ENCODE data around the gene VHLL. TPM values are rescaled to one million over a fixed set of nuclear protein-coding genes. Genes with fewer than 3 reads are reported as not detected.
"Not testable (repeated sequence)": the region's sequence is repeated elsewhere in the genome, so short reads cannot be mapped to it uniquely, and the experiment has no call there.

Gene VHLL
- total RNA-seq (under 1 TPM in 1 of 2 experiments, not detected in 1; 0.35 TPM), polyA plus RNA-seq (not detected)

DNA sequence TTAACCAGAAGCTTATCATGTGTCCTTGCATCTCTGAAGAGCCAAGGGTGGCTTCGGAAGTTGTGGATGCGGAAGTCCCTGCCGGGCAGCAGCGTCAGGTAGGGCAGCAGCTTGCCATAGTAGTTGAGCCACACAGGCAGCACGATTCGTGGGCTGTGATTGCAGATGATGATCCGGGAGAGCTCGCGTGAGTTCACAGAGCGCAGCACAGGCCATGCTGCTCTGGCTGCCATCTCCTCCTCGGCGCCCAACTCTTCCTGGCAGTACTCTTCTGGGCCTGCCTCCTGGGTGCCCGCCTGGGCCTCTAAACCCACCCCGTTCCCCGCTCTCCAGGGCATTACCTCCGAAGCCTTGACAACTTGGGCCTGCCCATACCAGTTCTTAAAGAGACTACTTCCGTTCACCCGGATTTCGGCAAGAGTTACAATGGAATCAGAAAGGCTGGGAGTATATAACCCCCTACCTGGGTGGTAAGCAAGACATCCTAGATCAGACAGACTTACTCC lies at the start of gene VHLL:
VHLL (minus strand) TSS at position 456 of the 506 bp plus-strand sequence; CDS start at position 338, 118 bp downstream.
- Mint-ChIP-seq H3K27ac (peak within 1 kb of the TSS in 1 of 8 donors; percentile 85), H3K9me3 (no peaks in the 10 kb centered on the region), H3K4me1 (peaks cover 13 to 20% (median 19%) of the 10 kb centered on the region in 3 donors), H3K27me3 (no peaks in the 10 kb centered on the region), H3K36me3 (peaks cover 0 to 4% (median 0%) of the 10 kb centered on the region in 3 donors), H3K4me3 (peak within 1 kb of the TSS in 1 of 7 donors; percentile 48)
- ChIA-PET POLR2A (no interaction called here), CTCF (no interaction called here)
- no peak within 1 kb of the TSS for H3K4me3 ChIP-seq (ENCODE audit: low read length)
- H3K4me1 ChIP-seq (ENCODE audit: insufficient read depth, low read length), result peaks cover 12% of the 10 kb centered on the region
- no peak within 1 kb of the TSS for H3K27ac ChIP-seq (ENCODE audit: low read depth, low read length)
- H3K36me3 ChIP-seq (ENCODE audit: insufficient read depth, low read length), result no peaks in the 10 kb centered on the region
- H3K27me3 ChIP-seq (ENCODE audit: insufficient read depth, low read length, poor library complexity, severe bottlenecking), result no peaks in the 10 kb centered on the region
- DNase-seq, result no peak
- H3K9me3 ChIP-seq (ENCODE audit: low read length), result no peaks in the 10 kb centered on the region

GRCh38 chr1:156347331-156347730 lies 48.2 kb upstream of the VHLL start:
- DNase-seq, result no peak
- Histone ChIP-seq H3K4me1 (ENCODE audit: insufficient read depth, low read length) (no peaks in the 10 kb centered on the region), H3K4me3 (ENCODE audit: low read length) (no peak overlapping the region), H3K9me3 (ENCODE audit: low read length) (no peaks in the 10 kb centered on the region), H3K36me3 (ENCODE audit: insufficient read depth, low read length) (no peaks in the 10 kb centered on the region), H3K27ac (ENCODE audit: low read depth, low read length) (no peak overlapping the region), H3K27me3 (ENCODE audit: insufficient read depth, low read length, poor library complexity, severe bottlenecking) (no peaks in the 10 kb centered on the region)
- peaks cover 1 to 32% of the 10 kb centered on the region in 2 donors for H3K27me3 Mint-ChIP-seq
- CTCF ChIA-PET, result interaction anchor here (1.6 kb wide), 1 partner anchor 38 kb away, joined by 3 read pairs; no protein-coding TSS in a partner anchor
- H3K9me3 Mint-ChIP-seq, result no peaks in the 10 kb centered on the region
- no peaks in the 10 kb centered on the region for H3K36me3 Mint-ChIP-seq
- H3K4me3 Mint-ChIP-seq, result no peak overlapping the region
- H3K27ac Mint-ChIP-seq, result no peak overlapping the region
- no peaks in the 10 kb centered on the region for H3K4me1 Mint-ChIP-seq
- POLR2A ChIA-PET, result no interaction called here

DNA sequence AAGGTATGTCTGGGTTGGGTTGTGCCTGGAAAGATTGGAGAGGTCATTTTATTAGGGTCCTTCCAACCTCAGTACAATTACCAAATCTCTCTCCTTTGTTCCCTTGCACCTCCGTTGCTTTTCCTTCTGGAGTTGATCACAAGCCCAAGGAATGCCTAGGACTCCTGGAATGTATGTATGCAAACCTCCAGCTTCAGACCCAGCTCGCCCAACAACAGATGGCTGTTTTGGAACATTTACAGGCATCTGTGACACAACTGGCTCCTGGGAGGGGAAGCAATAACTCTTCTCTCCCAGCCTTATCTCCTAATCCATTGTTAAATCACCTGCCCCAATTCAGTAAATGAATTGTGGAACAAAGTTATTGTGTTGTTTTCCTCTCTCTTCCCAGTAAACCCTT lies 47.5 kb upstream of the VHLL start:
- H3K4me1 ChIP-seq (ENCODE audit: insufficient read depth, low read length), result no peaks in the 10 kb centered on the region
- H3K27me3 ChIP-seq (ENCODE audit: insufficient read depth, low read length, poor library complexity, severe bottlenecking), result no peaks in the 10 kb centered on the region
- H3K9me3 ChIP-seq (ENCODE audit: low read length), result no peaks in the 10 kb centered on the region
- no peak overlapping the region for H3K27ac ChIP-seq (ENCODE audit: low read depth, low read length)
- CTCF ChIA-PET, result no interaction called here
- POLR2A ChIA-PET, result no interaction called here
- H3K27ac Mint-ChIP-seq, result no peak overlapping the region
- H3K27me3 Mint-ChIP-seq, result peaks cover 1 to 29% of the 10 kb centered on the region in 2 donors
- H3K36me3 ChIP-seq (ENCODE audit: insufficient read depth, low read length), result no peaks in the 10 kb centered on the region
- H3K4me3 ChIP-seq (ENCODE audit: low read length), result no peak overlapping the region
- no peak for DNase-seq
- no peaks in the 10 kb centered on the region for H3K4me1 Mint-ChIP-seq
- no peaks in the 10 kb centered on the region for H3K9me3 Mint-ChIP-seq
- no peak overlapping the region for H3K4me3 Mint-ChIP-seq
- H3K36me3 Mint-ChIP-seq, result no peaks in the 10 kb centered on the region

- H3K4me1 Mint-ChIP-seq, CTCF ChIA-PET: not testable (repeated sequence)
Measured at GRCh38 chr1:156346035-156346434, 46.9 kb upstream of the VHLL start.

DNA sequence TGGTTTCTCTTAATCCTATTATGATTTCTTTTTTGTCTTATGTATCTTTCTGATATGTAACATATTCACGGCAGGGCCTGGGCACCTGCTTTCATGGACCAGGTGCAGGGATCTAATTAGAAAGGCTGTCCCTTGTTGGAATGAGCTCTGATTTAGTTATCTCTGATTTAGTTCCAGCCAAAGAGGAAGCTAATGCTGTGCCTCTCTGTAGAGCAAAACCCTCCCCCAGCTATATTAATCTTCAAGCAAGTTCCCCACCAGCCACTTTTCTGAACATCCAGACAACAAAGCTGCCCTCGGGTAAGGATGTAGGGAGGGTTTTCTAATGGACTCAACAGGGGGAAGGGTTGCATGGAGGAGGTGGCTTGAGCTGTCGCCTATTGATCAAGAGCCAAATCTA lies 45.3 kb upstream of the VHLL start:
- Histone ChIP-seq H3K9me3 (ENCODE audit: low read length) (no peaks in the 10 kb centered on the region), H3K36me3 (ENCODE audit: insufficient read depth, low read length) (no peaks in the 10 kb centered on the region), H3K4me3 (ENCODE audit: low read length) (no peak overlapping the region), H3K4me1 (ENCODE audit: insufficient read depth, low read length) (no peaks in the 10 kb centered on the region), H3K27ac (ENCODE audit: low read depth, low read length) (no peak overlapping the region), H3K27me3 (ENCODE audit: insufficient read depth, low read length, poor library complexity, severe bottlenecking) (no peaks in the 10 kb centered on the region)
- no peak overlapping the region for H3K4me3 Mint-ChIP-seq
- POLR2A ChIA-PET, result no interaction called here
- peaks cover 1 to 29% of the 10 kb centered on the region in 2 donors for H3K27me3 Mint-ChIP-seq
- no peak for DNase-seq
- no peaks in the 10 kb centered on the region for H3K9me3 Mint-ChIP-seq
- CTCF ChIA-PET, result interaction anchor here (1.1 kb wide), 1 partner anchor 14 kb away, joined by 3 read pairs; no protein-coding TSS in a partner anchor
- H3K4me1 Mint-ChIP-seq, result peaks cover 0 to under 1% (median under 1%) of the 10 kb centered on the region in 3 donors
- H3K36me3 Mint-ChIP-seq, result no peaks in the 10 kb centered on the region
- no peak overlapping the region for H3K27ac Mint-ChIP-seq

More at GRCh38 chr1:156346035-156346434, 46.9 kb upstream of the VHLL start:
- DNase-seq; H3K9me3 Mint-ChIP-seq; H3K27me3 ChIP-seq (ENCODE audit: insufficient read depth, low read length, poor library complexity, severe bottlenecking); POLR2A ChIA-PET; H3K36me3 ChIP-seq (ENCODE audit: insufficient read depth, low read length); H3K9me3 ChIP-seq (ENCODE audit: low read length); H3K4me3 ChIP-seq (ENCODE audit: low read length); H3K4me1 ChIP-seq (ENCODE audit: insufficient read depth, low read length); H3K4me3 Mint-ChIP-seq; H3K27ac Mint-ChIP-seq; H3K36me3 Mint-ChIP-seq; H3K27ac ChIP-seq (ENCODE audit: low read depth, low read length): not testable (repeated sequence)
- peaks cover 1 to 29% of the 10 kb centered on the region in 2 donors for H3K27me3 Mint-ChIP-seq

- H3K27ac ChIP-seq (ENCODE audit: low read depth, low read length), result no peak overlapping the region
- POLR2A ChIA-PET, result no interaction called here
Measured at GRCh38 chr1:156342166-156342955, 43.3 kb upstream of the VHLL start.

GRCh38 chr1:156338180-156338976 lies 39.3 kb upstream of the VHLL start, which contains the start of the genes CCT3 and TSACC:
Gene CCT3, minus strand, starts transcription at chr1:156338292. Its CDS starts 108 bp downstream, at chr1:156338184.
Gene TSACC, plus strand, starts transcription at chr1:156338526. Its CDS starts 1,232 bp downstream, at chr1:156339758.
- peaks cover 22% of the 10 kb centered on the region for H3K36me3 ChIP-seq (ENCODE audit: insufficient read depth, low read length)
- CTCF ChIA-PET, result interaction anchor here (0.6 to 0.8 kb wide), 2 partner anchors 48 to 143 kb away, joined by 3 read pairs; no protein-coding TSS in a partner anchor
- Mint-ChIP-seq H3K9me3 (no peaks in the 10 kb centered on the region), H3K4me1 (peaks cover 41 to 47% (median 44%) of the 10 kb centered on the region in 3 donors), H3K36me3 (peaks cover 0 to 37% (median 3%) of the 10 kb centered on the region in 3 donors), H3K4me3 (peak within 1 kb of the TSS; percentile 90 to 96 (median 94)), H3K27ac (peak within 1 kb of the TSS; percentile 94 to 99 (median 98)), H3K27me3 (peaks cover 0 to 3% of the 10 kb centered on the region in 2 donors)
- H3K4me1 ChIP-seq (ENCODE audit: insufficient read depth, low read length), result peaks cover 25% of the 10 kb centered on the region
- peak; percentile 97 to 100 (median 99) for DNase-seq
- peak within 1 kb of the TSS; percentile 83 for H3K27ac ChIP-seq (ENCODE audit: low read depth, low read length)
- POLR2A ChIA-PET, result interaction anchor here (0.5 to 0.8 kb wide), 3 partner anchors 10 to 1034 kb away, joined by 3 to 7 read pairs (median 3); no protein-coding TSS in a partner anchor
- H3K9me3 ChIP-seq (ENCODE audit: low read length), result no peaks in the 10 kb centered on the region
- peak within 1 kb of the TSS; percentile 94 for H3K4me3 ChIP-seq (ENCODE audit: low read length)
- no peaks in the 10 kb centered on the region for H3K27me3 ChIP-seq (ENCODE audit: insufficient read depth, low read length, poor library complexity, severe bottlenecking)

More at GRCh38 chr1:156342166-156342955, 43.3 kb upstream of the VHLL start:
- Mint-ChIP-seq H3K4me1 (peaks cover 10 to 17% (median 15%) of the 10 kb centered on the region in 3 donors), H3K27ac (peak overlapping the region in 1 of 8 donors; percentile 28), H3K27me3 (peaks cover 4 to 24% of the 10 kb centered on the region in 2 donors), H3K4me3 (peak overlapping the region in 1 of 7 donors; percentile 28), H3K36me3 (peaks cover 0 to 10% (median 0%) of the 10 kb centered on the region in 3 donors), H3K9me3 (no peaks in the 10 kb centered on the region)
- Histone ChIP-seq H3K27me3 (ENCODE audit: insufficient read depth, low read length, poor library complexity, severe bottlenecking) (no peaks in the 10 kb centered on the region), H3K4me3 (ENCODE audit: low read length) (no peak overlapping the region), H3K4me1 (ENCODE audit: insufficient read depth, low read length) (peaks cover 3% of the 10 kb centered on the region), H3K9me3 (ENCODE audit: low read length) (no peaks in the 10 kb centered on the region), H3K36me3 (ENCODE audit: insufficient read depth, low read length) (no peaks in the 10 kb centered on the region)
- no peak for DNase-seq
- CTCF ChIA-PET, result interaction anchor here (0.9 to 1.1 kb wide), 2 partner anchors 16 to 103 kb away, joined by 3 read pairs; no protein-coding TSS in a partner anchor
